KMS-11 (cell line): Measurements from ENCODE around the gene RAB11FIP4.
A peak's percentile ranks its signal among the peaks of the same experiment; 100 is the strongest.
"Not testable (repeated sequence)": the region's sequence is repeated elsewhere in the genome, so short reads cannot be mapped to it uniquely, and the experiment has no call there.

Experiments used
- H2AFZ ChIP-seq: fragments of 200-600 bp; sonication (generic); 2 replicates; pipeline ENCODE4 v1.6.1; 2016; ENCODE audit warnings: antibody characterized with exemption, mixed run types, low read depth
- H3K27ac ChIP-seq: fragments of 200-600 bp; sonication (generic); 2 replicates; pipeline ENCODE4 v1.6.1; 2016; ENCODE audit warnings: mild to moderate bottlenecking, mixed run types
- H3K27me3 ChIP-seq: fragments of 200-600 bp; sonication (generic); 2 replicates; pipeline ENCODE4 v1.6.1; 2017; ENCODE audit warnings: mild to moderate bottlenecking, low read depth, mixed run types, moderate library complexity; ENCODE audit not compliant: insufficient read depth
- H3K36me3 ChIP-seq: fragments of 200-600 bp; sonication (generic); 2 replicates; pipeline ENCODE4 v1.6.1; 2017; ENCODE audit warnings: mild to moderate bottlenecking, mixed run types; ENCODE audit not compliant: insufficient read depth
- H3K4me1 ChIP-seq: fragments of 200-600 bp; sonication (generic); 2 replicates; pipeline ENCODE4 v1.6.1; 2016; ENCODE audit warnings: mild to moderate bottlenecking, low read depth, mixed run types; ENCODE audit not compliant: poor library complexity, severe bottlenecking
- H3K4me2 ChIP-seq: fragments of 200-600 bp; sonication (generic); 2 replicates; pipeline ENCODE4 v1.7.0; 2016; ENCODE audit warnings: mild to moderate bottlenecking, mixed run types
- H3K4me3 ChIP-seq: fragments of 200-600 bp; sonication (generic); IDR thresholded peaks from 2 replicates; pipeline ENCODE4 v1.6.1; 2017; ENCODE audit warnings: low read depth, low read length, mixed read lengths; ENCODE audit not compliant: insufficient read depth
- H3K79me2 ChIP-seq: fragments of 200-600 bp; sonication (generic); 2 replicates; pipeline ENCODE4 v1.6.1; 2016; ENCODE audit warnings: low read depth, mixed run types; ENCODE audit not compliant: insufficient read depth
- H3K9ac ChIP-seq: fragments of 200-600 bp; sonication (generic); 2 replicates; pipeline ENCODE4 v1.6.1; 2016; ENCODE audit warnings: mild to moderate bottlenecking, mixed run types
- H4K20me1 ChIP-seq: fragments of 200-600 bp; sonication (generic); 2 replicates; pipeline ENCODE4 v1.6.1; 2016; ENCODE audit warnings: mild to moderate bottlenecking, mixed run types; ENCODE audit not compliant: insufficient read depth
- CTCF ChIP-seq: fragments of 200-600 bp; sonication (generic); conservative IDR thresholded peaks from 2 replicates; pipeline ENCODE4 v1.6.1; 2017; ENCODE audit warnings: low read depth, mild to moderate bottlenecking, antibody characterized with exemption, low read length, moderate library complexity, mixed read lengths

The RAB11FIP4 gene

GRCh38 chr17:31435581-31435980 is 44.1 kb downstream of the RAB11FIP4 start:
- TF ChIP-seq CTCF: 0 out of 2 replicates have a peak, but pooled peaks have one; percentile 14
- Histone ChIP-seq H3K27me3 (no peaks in the 10 kb centered on the region), H3K4me2 (no peak overlapping the region), H3K4me1 (no peaks in the 10 kb centered on the region), H3K27ac (no peak overlapping the region), H3K9ac (no peak overlapping the region), H4K20me1 (no peaks in the 10 kb centered on the region), H3K79me2 (no peaks in the 10 kb centered on the region), H3K4me3 (no peak overlapping the region), H2AFZ (no peak overlapping the region), H3K36me3 (no peaks in the 10 kb centered on the region)

- Histone ChIP-seq H3K4me2 (peak overlapping the region; percentile 9; the same call in 1 of the 2 replicates), H3K9ac (no peak overlapping the region), H3K36me3 (no peaks in the 10 kb centered on the region), H2AFZ (peak overlapping the region; percentile 8; the same call in 1 of the 2 replicates), H3K27ac (no peak overlapping the region), H3K79me2 (no peaks in the 10 kb centered on the region), H3K4me1 (no peaks in the 10 kb centered on the region), H3K27me3 (no peaks in the 10 kb centered on the region), H4K20me1 (no peaks in the 10 kb centered on the region), H3K4me3 (no peak overlapping the region)
- TF ChIP-seq CTCF: no peak
These were observed 46.4 kb downstream of the RAB11FIP4 start for GRCh38 chr17:31437720-31438400.

GRCh38 chr17:31439716-31440115 is 48.2 kb downstream of the RAB11FIP4 start:
- Histone ChIP-seq H3K4me2 (no peak overlapping the region), H2AFZ (no peak overlapping the region), H3K4me3 (no peak overlapping the region), H3K79me2 (no peaks in the 10 kb centered on the region), H3K9ac (no peak overlapping the region), H3K4me1 (no peaks in the 10 kb centered on the region), H4K20me1 (no peaks in the 10 kb centered on the region), H3K27me3 (no peaks in the 10 kb centered on the region), H3K36me3 (no peaks in the 10 kb centered on the region), H3K27ac (no peak overlapping the region)
- TF ChIP-seq CTCF: no peak

GRCh38 chr17:31442276-31442675 is 50.8 kb downstream of the RAB11FIP4 start:
- no peaks in the 10 kb centered on the region for H4K20me1 ChIP-seq
- H3K4me1 ChIP-seq: no peaks in the 10 kb centered on the region
- H3K79me2 ChIP-seq: no peaks in the 10 kb centered on the region
- H3K36me3 ChIP-seq: no peaks in the 10 kb centered on the region
- H3K27ac ChIP-seq: no peak overlapping the region
- no peak overlapping the region for H3K9ac ChIP-seq
- H3K4me3 ChIP-seq: no peak overlapping the region
- H3K27me3 ChIP-seq: no peaks in the 10 kb centered on the region
- no peak overlapping the region for H2AFZ ChIP-seq
- TF ChIP-seq CTCF: no peak
- H3K4me2 ChIP-seq: no peak overlapping the region

GRCh38 chr17:31442856-31443255 is 51.4 kb downstream of the RAB11FIP4 start:
- not testable (repeated sequence) for H3K79me2 ChIP-seq, H3K9ac ChIP-seq, H3K27me3 ChIP-seq, H3K4me2 ChIP-seq, H2AFZ ChIP-seq, H3K27ac ChIP-seq, H3K36me3 ChIP-seq, H4K20me1 ChIP-seq, H3K4me1 ChIP-seq, H3K4me3 ChIP-seq
